Endometrial microvascular endothelial cells (primary cell): Measurements from ENCODE around the gene MSGN1. TPM values are rescaled to one million over a fixed set of nuclear protein-coding genes. Genes with fewer than 3 reads are reported as not detected.

Experiments
- in situ Hi-C: cut with HindIII; loops from 2 replicates; pipeline ENCODE4 v1.10.0; 2017; ENCODE audit warnings: low sequenced_read_pairs, low pct_unique_long_range_greater_than_20kb; ENCODE audit errors: inconsistent ontology term
- total RNA-seq: library from RNA; depleted of rRNA; stranded (reverse); fragments of >200 nt; gene quantifications from one replicate; pipeline ENCODE4 v1.2.3, GENCODE V29; 2015; ENCODE audit errors: inconsistent ontology term

MSGN1 gene
- total RNA-seq: not detected

- in situ Hi-C loops: no loop called here
These were observed at the start of gene MSGN1 for GRCh38 chr2:17816396-17817245. MSGN1 (plus strand) TSS chr2:17816460; CDS start chr2:17816519, 59 bp downstream.

- in situ Hi-C loops: no loop called here
These were observed 47.4 kb upstream of the MSGN1 start for GRCh38 chr2:17768894-17769293.

DNA sequence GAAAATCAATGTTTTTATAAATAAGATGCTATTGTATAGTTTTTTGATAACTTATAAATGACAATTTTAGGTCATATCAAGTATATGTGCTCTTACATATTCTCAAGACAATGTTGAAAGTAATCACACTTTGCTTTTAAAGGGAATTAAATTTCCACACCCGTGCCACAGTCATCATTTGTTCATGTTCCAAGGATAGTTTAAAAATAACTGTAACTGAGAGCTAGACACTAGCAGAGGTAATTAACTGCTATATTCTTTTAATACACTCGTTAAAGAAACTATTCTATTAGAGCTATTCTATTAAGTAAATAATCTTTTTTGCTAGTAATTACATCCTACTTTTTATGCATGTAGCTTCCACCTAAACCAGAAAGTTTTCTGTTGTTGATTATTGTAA, 44.3 kb upstream of the MSGN1 start:
- in situ Hi-C loops: no loop called here

DNA sequence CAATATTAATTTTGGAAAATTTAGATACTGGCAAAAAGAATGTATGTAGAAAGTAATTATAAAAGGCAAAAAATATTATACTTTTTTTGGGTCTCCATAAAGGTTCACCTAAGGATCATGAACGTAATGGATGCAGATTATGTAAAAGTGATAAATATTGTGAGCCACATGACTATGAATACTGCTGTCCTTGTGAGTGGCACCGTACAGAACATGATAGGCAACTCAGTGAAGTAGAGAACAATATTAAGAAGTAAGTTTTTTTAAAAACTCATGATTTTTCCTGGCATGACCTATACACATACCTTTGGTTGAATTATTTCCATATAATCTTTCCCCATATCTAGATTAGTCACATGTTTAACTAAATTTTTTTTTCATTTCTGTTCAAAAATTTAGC, 43.7 kb upstream of the MSGN1 start:
- in situ Hi-C loops: no loop called here

- in situ Hi-C loops: no loop called here
These were observed 35.7 kb upstream of the MSGN1 start for GRCh38 chr2:17780546-17780945.

DNA sequence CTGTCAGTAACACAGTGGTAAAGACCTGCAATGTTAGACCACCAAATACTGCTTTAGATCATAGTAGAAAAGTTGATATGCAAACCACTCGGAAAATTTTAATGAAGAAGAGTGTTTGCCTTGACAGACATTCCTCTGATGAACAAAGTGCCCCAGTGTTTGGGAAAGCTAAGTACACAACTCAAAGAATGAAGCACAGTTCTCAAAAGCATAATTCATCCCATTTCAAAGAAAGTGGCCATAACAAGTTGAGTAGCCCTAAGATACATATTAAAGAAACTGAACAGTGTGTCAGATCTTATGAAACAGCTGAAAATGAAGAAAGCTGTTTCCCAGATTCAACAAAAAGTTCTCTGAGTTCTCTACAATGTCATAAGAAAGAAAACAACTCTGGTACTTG, 34.8 kb upstream of the MSGN1 start:
- in situ Hi-C loops: no loop called here

DNA sequence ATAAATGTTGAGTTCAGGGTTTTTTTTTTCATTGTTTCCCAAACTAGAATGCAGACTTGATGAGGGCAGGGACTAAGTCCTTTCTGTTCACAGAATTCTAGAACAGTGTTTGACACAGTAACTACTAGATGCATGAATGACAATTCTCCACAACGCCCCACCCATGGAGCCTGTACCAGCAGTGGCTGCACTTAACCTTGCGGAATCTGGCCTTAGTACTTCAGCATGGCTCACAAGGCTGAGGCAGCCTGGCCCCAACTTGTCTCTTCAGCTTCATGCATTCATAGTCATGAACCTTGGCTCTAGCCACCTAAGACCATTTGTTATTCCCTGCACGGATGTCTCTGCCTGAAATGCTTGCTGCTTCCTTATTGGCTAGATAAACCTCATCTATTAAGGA, 29.5 kb upstream of the MSGN1 start:
- in situ Hi-C loops: no loop called here

DNA sequence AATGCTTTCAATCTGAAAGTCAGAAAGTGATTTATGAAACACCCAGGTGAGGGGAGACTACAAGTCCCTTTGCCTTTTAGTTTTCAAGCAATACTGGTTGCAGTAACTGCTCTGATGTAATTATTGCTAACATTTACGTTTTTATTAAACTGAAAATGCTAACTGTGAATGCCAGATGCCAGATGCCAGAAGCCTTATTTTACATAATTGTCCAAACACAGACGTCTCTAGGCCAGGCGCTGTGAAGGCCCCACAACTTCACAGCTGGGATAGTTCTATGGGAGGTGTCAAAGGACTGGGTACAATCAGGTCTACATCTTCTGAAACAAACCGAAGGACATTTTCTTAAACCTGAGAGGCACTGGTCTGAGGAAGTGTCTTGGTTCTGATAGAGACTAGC, 27.5 kb upstream of the MSGN1 start:
- in situ Hi-C loops: no loop called here

GRCh38 chr2:17790536-17790935, 25.7 kb upstream of the MSGN1 start:
- in situ Hi-C loops: no loop called here

DNA sequence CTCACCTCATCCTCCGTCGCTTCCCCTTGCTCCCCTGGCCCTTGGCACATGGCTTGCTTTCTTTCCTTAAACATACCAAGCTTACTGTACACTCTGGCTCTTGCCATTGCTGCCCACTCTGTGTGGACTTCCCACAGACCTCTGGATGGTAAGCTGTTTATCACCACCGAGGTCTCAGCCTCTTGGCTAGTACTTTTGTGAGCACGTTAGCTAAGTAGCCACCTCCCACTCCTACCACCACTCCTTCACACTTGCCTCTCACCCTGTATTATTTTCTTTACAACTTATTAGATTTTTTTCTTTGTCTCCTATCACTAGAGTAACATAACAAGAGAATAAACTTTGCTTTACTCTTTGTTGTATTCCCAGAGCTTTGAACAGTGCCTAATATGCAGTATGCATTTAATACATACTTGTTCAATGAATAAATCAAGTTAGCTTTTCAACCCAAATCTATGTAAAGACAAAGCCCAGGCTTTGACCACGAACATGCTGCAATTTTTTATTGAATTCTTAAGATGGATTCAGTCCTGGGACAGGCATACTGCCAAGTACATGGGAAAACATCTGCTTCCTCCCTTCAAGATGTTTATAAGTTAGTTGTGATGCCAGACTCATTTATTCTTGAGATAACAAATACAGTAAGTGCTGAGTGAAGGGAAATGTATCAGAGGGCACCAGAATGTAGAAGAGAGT, 25.0 kb upstream of the MSGN1 start:
- in situ Hi-C loops: no loop called here

- in situ Hi-C loops: no loop called here
These were observed 24.5 kb upstream of the MSGN1 start for GRCh38 chr2:17791817-17792130.

GRCh38 chr2:17792515-17792914, 23.7 kb upstream of the MSGN1 start:
- in situ Hi-C loops: no loop called here

GRCh38 chr2:17793296-17793695, 23.0 kb upstream of the MSGN1 start:
- in situ Hi-C loops: no loop called here

DNA sequence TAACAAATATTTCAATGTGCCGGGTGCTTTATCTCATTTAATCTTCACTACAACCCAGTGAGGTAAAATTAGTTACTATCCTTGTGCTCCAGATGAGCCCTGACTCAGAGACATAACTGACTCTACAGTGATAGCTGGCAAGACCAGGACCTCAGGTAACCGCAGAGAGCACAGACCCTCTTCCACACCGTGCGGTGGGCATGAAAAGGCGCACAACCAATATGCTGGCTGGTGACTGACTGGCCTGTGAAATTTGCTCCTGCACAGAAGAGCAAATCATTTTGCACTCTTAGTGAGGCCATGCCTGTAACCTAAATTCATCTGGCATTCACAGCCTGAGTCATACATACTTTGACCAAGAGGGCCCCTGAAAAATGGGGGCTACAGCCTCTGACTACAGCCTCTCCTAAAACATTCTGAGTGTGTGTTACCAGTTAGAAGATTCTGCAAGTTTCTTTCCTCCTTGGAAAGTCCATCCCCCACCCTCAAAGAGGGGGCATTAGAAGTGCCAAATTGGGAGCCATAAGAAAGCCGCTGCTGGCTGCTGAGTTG, 22.4 kb upstream of the MSGN1 start:
- in situ Hi-C loops: no loop called here

DNA sequence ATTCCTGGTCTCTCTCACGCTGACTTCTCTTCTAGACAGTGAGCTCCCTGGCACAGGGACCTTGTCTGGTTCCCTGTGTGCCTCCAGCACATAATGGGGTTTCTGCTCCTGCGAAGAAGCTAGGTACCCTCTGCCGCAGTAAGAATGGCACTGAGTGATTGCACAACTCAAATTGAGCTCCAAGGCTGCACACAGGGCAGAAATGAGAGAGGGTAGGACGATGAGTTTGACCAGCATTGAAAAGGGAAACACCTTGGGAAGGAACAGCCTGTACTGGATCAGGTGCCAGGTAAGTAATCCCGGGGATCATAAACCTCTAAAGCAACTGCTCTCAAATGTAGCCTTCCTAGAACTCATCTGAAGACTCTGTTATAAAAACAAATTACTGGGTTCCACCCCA, 21.0 kb upstream of the MSGN1 start:
- in situ Hi-C loops: no loop called here

GRCh38 chr2:17798338-17798737, 17.9 kb upstream of the MSGN1 start:
- in situ Hi-C loops: no loop called here

DNA sequence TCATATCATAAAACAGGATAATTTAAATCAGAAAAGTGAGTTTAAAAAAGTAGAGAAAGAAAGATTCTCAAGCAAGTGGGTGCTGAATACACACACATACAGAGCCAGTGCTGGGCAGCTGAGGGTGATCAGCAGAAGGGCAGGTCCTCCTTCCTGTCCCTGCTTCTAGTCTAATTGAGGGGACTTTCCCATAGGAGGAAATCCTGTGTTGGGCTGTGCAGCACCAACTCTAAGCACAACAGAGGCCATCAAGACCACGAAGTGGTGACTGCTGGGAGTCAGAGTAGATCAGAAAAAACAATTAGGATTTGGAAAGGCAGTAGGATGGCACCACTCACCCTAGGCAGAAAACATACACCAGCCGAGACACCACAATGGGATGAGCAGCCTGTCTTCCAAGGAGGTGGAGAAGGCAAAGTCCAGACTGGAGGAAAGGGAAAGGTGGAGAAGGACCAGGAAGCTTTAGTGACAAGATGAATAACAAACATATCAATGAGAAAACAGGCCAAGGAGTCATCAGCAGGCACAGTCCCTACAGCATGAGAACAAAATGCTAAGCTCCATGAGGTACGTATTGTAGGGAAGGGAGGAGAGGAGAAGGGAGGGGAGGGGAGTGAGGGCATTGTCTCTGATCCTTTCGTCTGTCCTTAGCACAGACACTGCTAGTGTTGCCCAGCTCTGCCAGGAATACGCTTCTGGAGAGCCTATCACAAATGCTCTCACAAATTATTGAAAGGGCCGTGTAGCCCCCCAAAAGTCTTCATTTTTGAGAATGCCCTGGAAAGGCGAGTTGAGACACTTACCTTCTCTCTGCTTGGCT, 16.7 kb upstream of the MSGN1 start:
- in situ Hi-C loops: no loop called here

- in situ Hi-C loops: no loop called here
These were observed 16.0 kb upstream of the MSGN1 start for GRCh38 chr2:17800219-17800618.

GRCh38 chr2:17800693-17801458, 15.4 kb upstream of the MSGN1 start:
- in situ Hi-C loops: no loop called here
